Measurements from ENCODE around the gene FGFRL1. TPM values are rescaled to one million over a fixed set of nuclear protein-coding genes. Genes with fewer than 3 reads are reported as not detected.

Gene FGFRL1
- 15.0 and 25.3 TPM in 2 replicates for total RNA-seq

GRCh38 chr4:1011022-1011665, at the start of gene FGFRL1:
Gene FGFRL1, plus strand, starts transcription at chr4:1011626. Its CDS starts 860 bp downstream, at chr4:1012486.

GRCh38 chr4:973431-974397, 37.7 kb upstream of the FGFRL1 start, which contains the start of gene DGKQ:
Gene DGKQ, minus strand, starts transcription at chr4:973569. Its CDS starts 87 bp downstream, at chr4:973482.

GRCh38 chr4:986879-987623, 24.4 kb upstream of the FGFRL1 start, which contains the start of gene IDUA:
Gene IDUA, plus strand, starts transcription at chr4:987044. Its CDS starts 41 bp downstream, at chr4:987085.

DNA sequence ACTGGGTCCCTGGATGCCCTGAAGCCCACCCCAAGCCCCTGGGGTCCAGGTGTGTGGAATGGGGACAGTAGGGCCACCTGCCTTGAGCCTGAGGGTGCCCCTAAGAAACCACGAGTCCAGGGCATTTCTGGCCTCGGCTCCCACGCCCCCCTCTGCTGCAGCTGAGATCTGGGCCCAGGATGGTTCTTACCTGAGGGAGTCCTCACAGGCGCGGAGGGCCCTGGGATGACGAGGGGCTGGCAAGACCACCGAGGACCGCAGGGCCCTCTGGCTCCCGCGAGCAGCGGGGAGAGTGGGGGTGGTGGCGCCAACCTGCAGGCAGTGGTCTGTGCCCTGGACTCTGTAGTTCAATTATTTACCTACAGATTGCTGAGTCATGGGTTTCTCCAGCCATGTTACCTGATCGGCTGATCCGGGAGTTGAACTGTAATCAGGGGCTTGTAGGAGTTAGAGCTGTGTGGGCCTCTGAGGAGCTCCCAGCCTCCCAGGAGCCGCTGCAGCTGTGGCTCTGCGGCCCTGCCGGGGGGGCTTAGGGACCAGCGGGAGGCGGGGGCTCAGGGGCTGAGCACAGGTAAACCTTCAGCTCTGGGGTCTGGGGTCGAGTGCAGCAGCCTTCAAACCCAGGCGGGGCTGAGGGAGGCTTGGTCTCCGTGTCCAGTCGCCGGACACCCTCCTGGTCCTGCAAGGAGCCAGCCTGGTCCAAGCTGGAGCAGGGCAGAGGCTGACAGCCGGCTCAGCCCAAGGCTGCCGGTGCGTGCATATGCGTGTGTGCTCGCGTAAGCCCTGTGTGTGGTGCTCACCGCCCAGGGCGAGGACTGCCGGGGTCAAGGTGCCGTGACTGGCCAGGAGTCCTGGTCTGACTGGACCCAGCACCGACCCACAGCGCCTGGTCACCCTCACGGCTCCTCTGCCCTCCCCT, 18.1 kb upstream of the FGFRL1 start, which contains the start of gene SLC26A1:
SLC26A1 (minus strand) TSS at position 294 of the 919 bp plus-strand sequence. CDS start 1,701 bp downstream, outside the sequence.

Other genes with a start within 250 kb of the FGFRL1 start
- gene CPLX1, start 185.5 kb upstream of the FGFRL1 start, total RNA-seq = 0.21 TPM in 1 of 2 replicates, not detected in the other
- 67.0 and 91.8 TPM in 2 replicates for gene GAK, start 79.3 kb upstream of the FGFRL1 start, total RNA-seq
- gene TMEM175, start 79.2 kb upstream of the FGFRL1 start, total RNA-seq = 6.5 and 14.5 TPM in 2 replicates
- gene DGKQ, start 38.1 kb upstream of the FGFRL1 start, total RNA-seq = 19.1 and 37.9 TPM in 2 replicates
- gene IDUA, start 24.6 kb upstream of the FGFRL1 start, total RNA-seq = 2.4 and 26.3 TPM in 2 replicates
- under 0.01 and 0.07 TPM in 2 replicates for gene SLC26A1, start 18.2 kb upstream of the FGFRL1 start, total RNA-seq
- 0.68 and 0.71 TPM in 2 replicates for gene RNF212, start 101.9 kb downstream of the FGFRL1 start, total RNA-seq
- 3.1 and 16.9 TPM in 2 replicates for gene SPON2, start 161.0 kb downstream of the FGFRL1 start, total RNA-seq
- 175 and 279 TPM in 2 replicates for gene CTBP1, start 237.5 kb downstream of the FGFRL1 start, total RNA-seq

Data from nasal cavity respiratory epithelium epithelial cell of viscerocranial mucosa (primary cell).